GM19372 (cell line): ENCODE measurements around the gene MAMLD1.

Experiments
- ATAC-seq: cut with Tn5 transposase; IDR thresholded peaks from one replicate; pipeline ENCODE4 v1.9.1; 2021; ENCODE audit warnings: mild to moderate bottlenecking, low read depth, moderate library complexity; ENCODE audit not compliant: unreplicated experiment

MAMLD1 gene

DNA sequence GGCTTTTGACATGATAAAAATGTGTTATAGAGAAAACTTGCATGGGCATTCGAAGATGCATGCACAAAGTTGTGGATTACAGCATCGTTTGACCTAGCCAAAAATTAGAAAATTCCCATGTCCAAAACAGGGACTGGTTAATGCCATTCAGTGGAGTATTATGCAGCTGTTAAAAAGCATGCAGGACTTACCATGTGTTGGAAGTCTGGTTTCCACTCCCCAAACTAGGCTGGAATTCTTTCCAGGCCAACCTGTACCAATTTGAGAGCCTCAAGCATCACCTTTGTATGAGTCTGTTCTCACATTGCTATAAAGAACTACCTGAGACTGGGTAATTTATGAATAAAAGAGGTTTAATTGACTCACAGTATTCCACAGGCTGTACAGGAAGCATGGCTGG is 159.4 kb downstream of the MAMLD1 start:
- no peak for ATAC-seq

DNA sequence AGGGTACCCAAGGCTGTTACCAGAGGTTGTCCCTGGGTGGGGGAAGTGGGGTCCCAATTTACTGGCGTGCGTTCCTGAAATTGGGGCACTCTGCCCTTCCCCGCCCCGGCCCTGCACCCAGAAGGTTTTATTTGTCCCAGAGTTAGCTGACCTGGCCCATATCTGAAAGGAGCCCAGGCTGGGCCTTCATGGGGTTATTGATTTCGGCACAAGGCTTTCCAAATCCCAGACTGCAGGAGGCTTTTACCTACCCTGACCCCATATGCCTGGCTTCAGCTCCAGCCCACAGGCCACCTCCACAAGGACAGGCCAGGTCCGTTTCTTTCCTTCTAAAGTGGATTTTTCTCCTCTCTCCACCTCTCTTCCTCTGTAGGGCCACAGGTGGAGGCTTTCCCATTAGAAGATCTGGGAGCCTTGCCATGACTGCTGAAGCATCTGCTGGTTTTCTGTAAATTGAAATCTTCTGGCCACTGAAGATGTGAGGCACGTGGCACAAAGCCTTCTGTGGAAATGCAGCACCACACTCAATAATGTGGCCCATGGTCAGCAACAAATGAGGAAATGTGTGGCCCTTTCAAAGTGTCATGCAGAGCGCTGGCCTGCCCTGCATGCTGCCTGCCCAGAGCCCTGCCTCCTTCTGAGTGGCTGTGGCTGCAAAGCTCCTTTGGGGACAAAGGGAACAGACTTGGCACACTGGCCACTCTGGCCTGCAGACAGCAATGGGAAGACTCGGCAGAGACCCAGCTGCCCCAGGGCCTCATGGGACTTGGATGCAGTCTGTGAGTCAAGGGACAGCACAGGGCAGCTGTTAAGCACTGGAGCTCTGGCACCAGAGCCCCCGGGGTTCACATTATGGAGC is 162.2 kb downstream of the MAMLD1 start:
- no peak for ATAC-seq

DNA sequence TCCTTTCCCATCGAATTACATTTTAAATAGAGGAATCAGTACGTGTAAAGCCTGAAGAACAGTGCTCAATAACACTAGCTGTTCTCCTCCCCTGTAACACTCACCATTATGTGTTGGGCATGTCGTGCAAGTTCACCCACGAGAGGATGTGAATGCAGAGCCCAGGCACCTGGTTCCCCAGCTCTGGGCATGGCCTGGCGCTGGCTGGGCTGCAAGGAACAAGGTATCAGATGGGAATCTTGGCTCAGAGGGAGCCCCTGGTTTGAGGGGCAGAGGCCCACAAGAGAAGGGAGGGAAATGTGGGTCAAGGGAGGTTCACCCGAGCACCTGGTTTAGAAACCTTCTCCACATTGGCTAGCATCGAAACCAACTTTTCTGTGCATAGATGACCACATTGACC is 163.6 kb downstream of the MAMLD1 start:
- no peak for ATAC-seq

DNA sequence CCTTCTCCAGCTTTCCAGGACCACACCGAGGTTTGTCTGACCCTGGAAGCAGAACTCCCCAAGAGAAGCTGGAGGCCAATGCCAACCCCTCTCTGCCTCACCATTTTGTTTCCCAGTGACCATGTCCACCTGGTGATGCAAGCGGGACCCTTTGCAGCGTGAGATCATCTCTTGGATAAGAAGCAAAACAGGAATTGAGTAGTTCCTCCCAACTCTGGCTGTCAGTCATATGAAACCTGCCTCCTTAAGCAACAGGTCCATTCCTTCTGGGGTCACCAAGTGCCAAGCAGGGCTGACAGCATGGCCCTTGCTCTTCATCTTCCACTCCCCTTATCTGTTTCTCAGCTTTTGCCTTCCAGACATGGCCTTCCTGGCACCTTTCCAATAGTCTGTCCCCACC is 164.0 kb downstream of the MAMLD1 start:
- no peak for ATAC-seq

- ATAC-seq = no peak
Observed at GRCh38 chrX:150529587-150529986, 166.5 kb downstream of the MAMLD1 start.

DNA sequence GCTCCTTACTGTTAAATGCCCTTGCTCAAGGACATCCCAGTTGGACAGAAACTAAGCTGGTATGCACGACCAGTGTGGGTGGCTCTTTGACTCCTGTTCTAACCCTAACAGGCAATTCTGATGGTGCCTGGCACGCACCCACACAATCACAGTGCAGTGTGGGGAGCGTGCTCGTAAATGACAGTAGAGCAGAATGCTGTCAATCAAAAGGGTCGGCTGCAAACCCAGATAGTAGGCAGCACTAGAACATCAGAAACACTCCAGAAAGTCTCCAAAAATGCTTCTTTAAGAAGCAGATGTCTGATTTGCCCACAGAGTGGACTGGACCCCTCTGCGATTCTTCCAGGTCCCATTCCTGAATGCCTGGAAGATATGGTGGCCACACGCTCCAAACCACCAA is 167.7 kb downstream of the MAMLD1 start:
- no peak for ATAC-seq

GRCh38 chrX:150531467-150531866 is 168.3 kb downstream of the MAMLD1 start:
- no peak for ATAC-seq

GRCh38 chrX:150533863-150534262 is 170.7 kb downstream of the MAMLD1 start:
- no peak for ATAC-seq

- no peak for ATAC-seq
Observed at GRCh38 chrX:150536455-150537116, 173.5 kb downstream of the MAMLD1 start.

DNA sequence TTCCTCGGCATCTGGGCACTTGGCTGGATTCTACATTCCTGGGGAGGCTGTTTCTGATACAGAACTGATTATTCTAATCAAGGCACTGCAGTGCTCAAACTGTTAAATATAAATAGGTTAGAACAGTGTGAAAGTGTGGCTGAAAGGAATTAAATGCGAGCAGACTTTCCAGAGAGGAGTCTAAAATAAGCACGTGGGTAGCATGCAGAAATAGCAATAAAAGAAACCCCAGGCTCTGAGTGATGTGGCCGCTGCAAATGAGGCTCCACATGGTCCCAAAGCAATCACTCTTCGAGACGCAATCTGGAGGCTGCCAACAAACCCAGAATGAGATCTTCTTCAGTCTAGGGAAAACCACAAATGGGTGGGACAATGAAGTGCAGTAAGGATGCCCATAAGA is 174.7 kb downstream of the MAMLD1 start:
- no peak for ATAC-seq

- no peak for ATAC-seq
Observed at GRCh38 chrX:150540965-150541364, 177.8 kb downstream of the MAMLD1 start.

GRCh38 chrX:150542846-150543229 is 179.7 kb downstream of the MAMLD1 start:
- ATAC-seq = peak; percentile 34

DNA sequence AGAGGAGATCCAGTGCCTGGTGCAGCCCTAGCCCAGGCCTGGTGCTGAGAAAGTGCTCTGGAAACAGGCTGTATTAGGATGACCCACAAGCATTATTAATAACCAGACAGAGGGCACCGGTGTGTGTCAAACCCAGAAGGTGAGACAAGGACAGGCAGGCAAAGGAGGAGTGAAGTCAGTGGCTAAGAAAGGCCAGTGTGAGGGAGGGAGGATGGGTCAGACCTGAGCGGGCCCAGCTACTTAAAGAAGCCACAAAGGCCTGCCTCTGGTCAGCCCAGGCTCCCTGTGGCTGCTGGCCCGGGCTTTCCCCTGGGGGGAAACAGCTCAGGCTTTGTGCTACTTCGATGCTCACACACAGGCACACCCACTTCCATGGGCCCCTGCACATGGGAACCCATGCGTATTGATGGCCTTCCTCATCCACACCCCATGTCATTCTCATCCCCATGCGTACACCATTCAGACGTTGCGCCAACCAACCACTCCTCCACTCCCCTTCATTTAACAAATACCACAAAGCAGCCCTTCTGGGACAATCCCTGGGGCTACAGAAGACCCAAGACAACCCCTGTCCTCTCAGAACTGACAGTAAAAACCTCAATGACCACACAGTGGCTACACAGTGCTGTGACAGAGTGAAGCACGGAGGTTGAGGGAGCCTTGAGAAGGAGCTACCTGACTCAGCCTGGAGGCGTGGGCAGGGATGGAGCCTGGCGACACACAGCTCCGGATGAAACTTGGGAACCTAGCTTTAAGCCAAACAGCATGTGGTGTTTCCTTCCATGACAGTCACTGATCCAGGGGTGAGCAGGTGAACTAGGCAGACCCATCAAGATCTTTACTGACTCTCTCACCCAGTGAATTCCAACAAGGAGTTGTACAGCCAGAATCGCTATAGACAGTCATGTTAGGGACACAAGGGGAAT is 180.4 kb downstream of the MAMLD1 start:
- peak; percentile 36 for ATAC-seq

- no peak for ATAC-seq
Observed at GRCh38 chrX:150544222-150544787, 181.2 kb downstream of the MAMLD1 start.

DNA sequence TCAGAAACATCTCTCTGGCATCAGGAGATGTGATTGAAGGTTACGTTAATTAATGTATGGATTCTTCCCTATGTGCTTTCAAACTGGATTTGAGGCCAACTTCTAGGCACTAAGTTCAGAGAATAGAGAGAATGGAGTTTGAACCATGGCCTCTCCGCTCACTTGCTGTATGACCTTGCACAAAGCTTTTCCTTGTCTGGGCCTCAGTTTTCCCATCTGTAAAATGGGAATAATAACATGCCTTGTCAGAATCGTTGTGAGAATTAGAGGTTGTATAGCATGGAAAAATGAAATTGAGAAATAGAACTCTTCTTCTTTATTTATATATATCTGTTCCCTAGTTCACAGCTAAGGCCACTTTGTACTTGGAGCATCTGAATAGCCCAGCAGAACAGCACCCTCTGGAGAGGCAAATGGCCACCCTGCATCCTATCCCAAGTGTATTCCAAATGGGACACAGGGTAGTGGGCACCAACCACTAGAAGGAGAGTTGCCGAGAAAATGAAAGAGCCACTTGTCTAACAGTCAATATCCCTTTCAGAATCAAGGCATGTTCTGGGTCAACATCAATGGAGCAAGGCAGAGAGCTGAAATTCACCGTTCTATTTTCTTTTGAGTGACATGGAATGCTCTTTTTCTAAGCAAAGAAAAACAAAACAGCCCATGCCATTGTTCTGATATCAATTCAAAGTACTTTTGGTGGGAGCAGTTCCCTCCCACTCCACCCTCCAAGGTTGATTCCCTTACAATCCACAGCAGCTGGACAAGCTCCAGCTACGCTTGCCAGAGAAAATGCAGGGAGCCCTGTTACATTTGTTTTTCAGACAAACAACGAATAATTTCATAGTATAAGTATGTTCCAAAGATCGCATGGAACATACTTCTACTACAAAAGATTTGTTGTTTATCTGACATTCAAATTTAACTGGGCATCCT is 182.0 kb downstream of the MAMLD1 start:
- ATAC-seq = no peak

GRCh38 chrX:150546711-150547153 is 183.6 kb downstream of the MAMLD1 start:
- ATAC-seq = no peak

- peak; percentile 75 for ATAC-seq
Observed at GRCh38 chrX:150547375-150548115, 184.4 kb downstream of the MAMLD1 start.

DNA sequence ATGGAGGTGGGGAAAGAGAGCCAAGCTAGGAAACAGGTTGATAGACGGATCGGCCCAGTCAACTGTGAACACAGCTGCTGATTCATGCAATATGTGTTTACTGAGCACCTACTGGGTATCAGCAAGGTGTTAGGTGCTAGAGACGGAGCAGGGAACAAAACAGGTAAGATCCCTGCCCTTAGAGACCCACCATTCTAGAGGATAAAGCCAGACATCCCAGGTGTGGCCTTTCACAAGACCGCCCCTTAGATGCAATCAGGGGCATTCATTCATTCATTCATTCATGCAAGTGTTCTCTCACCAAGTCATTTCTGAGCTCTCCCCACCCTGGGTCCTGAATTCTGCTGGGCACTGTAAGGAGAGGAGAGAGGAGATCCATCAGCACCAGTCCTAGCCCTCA is 185.1 kb downstream of the MAMLD1 start:
- ATAC-seq = no peak

DNA sequence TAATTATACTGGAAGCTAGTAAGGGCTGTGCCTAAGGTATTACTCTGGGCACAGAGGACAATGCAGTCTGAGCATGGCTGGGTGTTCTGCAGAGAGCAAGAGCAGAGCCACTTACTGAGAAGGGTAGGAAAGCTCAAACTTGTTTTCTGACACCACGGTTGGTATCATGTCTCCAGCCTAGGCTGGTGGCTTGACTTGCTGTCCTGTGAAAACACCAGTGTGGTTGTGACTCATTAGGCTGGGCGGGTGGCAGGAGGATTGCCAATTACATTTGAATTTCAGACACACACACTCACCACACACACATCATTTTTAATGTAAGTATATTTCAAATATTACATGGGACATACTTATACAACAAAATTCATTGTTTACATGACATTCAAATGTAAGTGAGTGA is 185.6 kb downstream of the MAMLD1 start:
- ATAC-seq = no peak
